ENCODE results near the gene HDAC9. TPM values are rescaled to one million over a fixed set of nuclear protein-coding genes. Genes with fewer than 3 reads are reported as not detected.

The HDAC9 gene
- 10 to 100 TPM; 16.8 to 34.2 (median 20.1) TPM for total RNA-seq
- polyA plus RNA-seq, result 1 to 10 TPM in 1 of 3 donors, under 1 TPM in 2; 0.38 to 3.5 (median 0.86) TPM
- long read RNA-seq, donor 1, partial matches to known transcripts, result 2 of 6 reads
- long read RNA-seq, donor 1, other reads (novel, unspliced or antisense), result 4 of 6 reads
- long read RNA-seq, donor 2, partial matches to known transcripts, result 6 of 15 reads
- long read RNA-seq, donor 2, other reads (novel, unspliced or antisense), result 9 of 15 reads

GRCh38 chr7:18495412-18496340 lies at the start of gene HDAC9:
Gene HDAC9, plus strand, starts transcription at chr7:18495749. Its CDS starts 554 bp downstream, at chr7:18496303.
- WGBS, 3 donors, result 0 to 2% (median 1%) methylated on average over 18 of the region's 18 CpGs
- DNase-seq (peak; percentile 14 to 56), ATAC-seq (peak; percentile 90 to 94 (median 93))
- intact Hi-C loops (cut with DNase I), result loop anchor here (1.0 to 5.0 kb wide), 3 partner anchors 42 to 138 kb away; no protein-coding TSS in a partner anchor
- Histone ChIP-seq H3K36me3 (ENCODE audit: insufficient read depth in 1 of 2, low read depth in 1 of 2) (no peaks in the 10 kb centered on the region), H3K27me3 (ENCODE audit: insufficient read depth in 3 of 3, low read length in 2 of 3) (no peaks in the 10 kb centered on the region), H3K4me1 (peaks cover 29% of the 10 kb centered on the region), H3K27ac (peak within 1 kb of the TSS; percentile 97), H3K4me3 (peak within 1 kb of the TSS; percentile 69), H3K9me3 (no peaks in the 10 kb centered on the region)
- TF ChIP-seq, protein P1, sequence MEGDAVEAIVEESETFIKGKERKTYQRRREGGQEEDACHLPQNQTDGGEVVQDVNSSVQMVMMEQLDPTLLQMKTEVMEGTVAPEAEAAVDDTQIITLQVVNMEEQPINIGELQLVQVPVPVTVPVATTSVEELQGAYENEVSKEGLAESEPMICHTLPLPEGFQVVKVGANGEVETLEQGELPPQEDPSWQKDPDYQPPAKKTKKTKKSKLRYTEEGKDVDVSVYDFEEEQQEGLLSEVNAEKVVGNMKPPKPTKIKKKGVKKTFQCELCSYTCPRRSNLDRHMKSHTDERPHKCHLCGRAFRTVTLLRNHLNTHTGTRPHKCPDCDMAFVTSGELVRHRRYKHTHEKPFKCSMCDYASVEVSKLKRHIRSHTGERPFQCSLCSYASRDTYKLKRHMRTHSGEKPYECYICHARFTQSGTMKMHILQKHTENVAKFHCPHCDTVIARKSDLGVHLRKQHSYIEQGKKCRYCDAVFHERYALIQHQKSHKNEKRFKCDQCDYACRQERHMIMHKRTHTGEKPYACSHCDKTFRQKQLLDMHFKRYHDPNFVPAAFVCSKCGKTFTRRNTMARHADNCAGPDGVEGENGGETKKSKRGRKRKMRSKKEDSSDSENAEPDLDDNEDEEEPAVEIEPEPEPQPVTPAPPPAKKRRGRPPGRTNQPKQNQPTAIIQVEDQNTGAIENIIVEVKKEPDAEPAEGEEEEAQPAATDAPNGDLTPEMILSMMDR (IDR thresholded peaks at IDR 0.05), result no peak

DNA sequence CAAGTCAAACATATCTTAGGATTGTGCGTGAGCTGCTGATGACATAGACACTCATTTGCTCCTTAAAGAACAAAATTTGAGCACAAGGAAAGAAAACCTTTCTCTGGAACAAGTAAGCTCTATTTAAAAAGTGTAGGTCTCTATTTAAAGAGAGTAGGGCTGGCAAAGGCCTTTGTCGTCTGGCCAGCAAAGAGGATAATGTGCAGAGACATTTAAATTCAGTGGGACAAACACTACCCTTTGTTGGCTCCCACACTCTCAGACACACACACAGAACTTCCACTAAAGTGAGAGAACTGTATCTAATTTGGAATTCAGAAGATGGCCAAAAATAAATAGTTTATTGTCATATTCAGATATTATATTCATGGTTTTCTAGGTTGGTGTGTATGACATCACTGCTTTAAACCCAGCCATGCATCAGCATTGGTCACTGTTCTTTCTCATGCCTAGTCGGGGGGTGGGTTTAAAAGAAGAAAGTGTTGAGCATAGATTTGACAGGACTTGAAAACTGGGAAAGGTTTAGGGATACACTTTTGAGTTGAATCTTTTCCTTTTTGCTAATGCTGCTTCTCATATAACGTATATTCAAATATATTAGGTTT lies 49.5 kb upstream of the HDAC9 start:
- intact Hi-C loops (cut with DNase I), result no loop called here
- Histone ChIP-seq H3K9me3 (no peaks in the 10 kb centered on the region), H3K4me1 (peaks cover 7% of the 10 kb centered on the region), H3K27me3 (ENCODE audit: insufficient read depth in 3 of 3, low read length in 2 of 3) (no peaks in the 10 kb centered on the region), H3K4me3 (no peak overlapping the region), H3K27ac (no peak overlapping the region), H3K36me3 (ENCODE audit: insufficient read depth in 1 of 2, low read depth in 1 of 2) (no peaks in the 10 kb centered on the region)
- 51 to 57% (median 54%) methylated on average over 4 of the region's 4 CpGs for WGBS, 3 donors
- TF ChIP-seq, protein P1 (IDR thresholded peaks at IDR 0.05), result no peak
- DNase-seq (no peak), ATAC-seq (no peak)

GRCh38 chr7:18450019-18450418 lies 45.5 kb upstream of the HDAC9 start:
- Histone ChIP-seq H3K27ac (no peak overlapping the region), H3K9me3 (no peaks in the 10 kb centered on the region), H3K4me3 (no peak overlapping the region), H3K27me3 (ENCODE audit: insufficient read depth in 3 of 3, low read length in 2 of 3) (no peaks in the 10 kb centered on the region), H3K36me3 (ENCODE audit: insufficient read depth in 1 of 2, low read depth in 1 of 2) (no peaks in the 10 kb centered on the region), H3K4me1 (peaks cover 7% of the 10 kb centered on the region)
- DNase-seq (no peak), ATAC-seq (no peak)
- TF ChIP-seq, protein P1 (IDR thresholded peaks at IDR 0.05), result no peak
- intact Hi-C loops (cut with DNase I), result loop anchor here in 1 of 2 donors (10.0 kb wide), 1 partner anchor 95 kb away; no protein-coding TSS in a partner anchor

DNA sequence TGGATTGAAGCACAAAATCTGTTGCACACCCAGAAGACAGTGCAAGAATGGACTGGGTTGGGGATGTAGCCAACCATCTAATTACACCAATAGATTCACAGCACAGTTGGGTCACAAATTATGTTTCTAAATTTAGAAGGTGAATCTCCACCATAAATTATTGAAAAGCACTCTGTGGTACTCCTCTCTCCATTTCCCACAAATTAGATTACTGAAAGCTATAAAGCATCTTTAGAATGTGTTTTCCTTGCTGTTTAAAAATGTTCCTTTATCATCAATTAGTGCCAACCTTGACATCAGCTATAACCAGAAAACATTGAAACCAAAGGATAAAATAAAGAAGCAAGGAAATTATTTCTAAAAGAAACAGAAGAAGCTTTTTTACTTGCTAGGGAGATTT lies 39.9 kb upstream of the HDAC9 start:
- intact Hi-C loops (cut with DNase I), result loop anchor here in 1 of 2 donors (5.0 to 10.0 kb wide), 2 partner anchors 37 to 101 kb away; no protein-coding TSS in a partner anchor
- ATAC-seq (no peak), DNase-seq (no peak)
- Histone ChIP-seq H3K27ac (no peak overlapping the region), H3K27me3 (ENCODE audit: insufficient read depth in 3 of 3, low read length in 2 of 3) (no peaks in the 10 kb centered on the region), H3K9me3 (no peaks in the 10 kb centered on the region), H3K36me3 (ENCODE audit: insufficient read depth in 1 of 2, low read depth in 1 of 2) (no peaks in the 10 kb centered on the region), H3K4me3 (no peak overlapping the region), H3K4me1 (peaks cover 20% of the 10 kb centered on the region)
- TF ChIP-seq, protein P1 (IDR thresholded peaks at IDR 0.05), result no peak
